ENCODE measurements around the gene ATP13A5.

The ATP13A5 gene, protein sequence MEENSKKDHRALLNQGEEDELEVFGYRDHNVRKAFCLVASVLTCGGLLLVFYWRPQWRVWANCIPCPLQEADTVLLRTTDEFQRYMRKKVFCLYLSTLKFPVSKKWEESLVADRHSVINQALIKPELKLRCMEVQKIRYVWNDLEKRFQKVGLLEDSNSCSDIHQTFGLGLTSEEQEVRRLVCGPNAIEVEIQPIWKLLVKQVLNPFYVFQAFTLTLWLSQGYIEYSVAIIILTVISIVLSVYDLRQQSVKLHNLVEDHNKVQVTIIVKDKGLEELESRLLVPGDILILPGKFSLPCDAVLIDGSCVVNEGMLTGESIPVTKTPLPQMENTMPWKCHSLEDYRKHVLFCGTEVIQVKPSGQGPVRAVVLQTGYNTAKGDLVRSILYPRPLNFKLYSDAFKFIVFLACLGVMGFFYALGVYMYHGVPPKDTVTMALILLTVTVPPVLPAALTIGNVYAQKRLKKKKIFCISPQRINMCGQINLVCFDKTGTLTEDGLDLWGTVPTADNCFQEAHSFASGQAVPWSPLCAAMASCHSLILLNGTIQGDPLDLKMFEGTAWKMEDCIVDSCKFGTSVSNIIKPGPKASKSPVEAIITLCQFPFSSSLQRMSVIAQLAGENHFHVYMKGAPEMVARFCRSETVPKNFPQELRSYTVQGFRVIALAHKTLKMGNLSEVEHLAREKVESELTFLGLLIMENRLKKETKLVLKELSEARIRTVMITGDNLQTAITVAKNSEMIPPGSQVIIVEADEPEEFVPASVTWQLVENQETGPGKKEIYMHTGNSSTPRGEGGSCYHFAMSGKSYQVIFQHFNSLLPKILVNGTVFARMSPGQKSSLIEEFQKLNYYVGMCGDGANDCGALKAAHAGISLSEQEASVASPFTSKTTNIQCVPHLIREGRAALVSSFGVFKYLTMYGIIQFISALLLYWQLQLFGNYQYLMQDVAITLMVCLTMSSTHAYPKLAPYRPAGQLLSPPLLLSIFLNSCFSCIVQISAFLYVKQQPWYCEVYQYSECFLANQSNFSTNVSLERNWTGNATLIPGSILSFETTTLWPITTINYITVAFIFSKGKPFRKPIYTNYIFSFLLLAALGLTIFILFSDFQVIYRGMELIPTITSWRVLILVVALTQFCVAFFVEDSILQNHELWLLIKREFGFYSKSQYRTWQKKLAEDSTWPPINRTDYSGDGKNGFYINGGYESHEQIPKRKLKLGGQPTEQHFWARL

DNA sequence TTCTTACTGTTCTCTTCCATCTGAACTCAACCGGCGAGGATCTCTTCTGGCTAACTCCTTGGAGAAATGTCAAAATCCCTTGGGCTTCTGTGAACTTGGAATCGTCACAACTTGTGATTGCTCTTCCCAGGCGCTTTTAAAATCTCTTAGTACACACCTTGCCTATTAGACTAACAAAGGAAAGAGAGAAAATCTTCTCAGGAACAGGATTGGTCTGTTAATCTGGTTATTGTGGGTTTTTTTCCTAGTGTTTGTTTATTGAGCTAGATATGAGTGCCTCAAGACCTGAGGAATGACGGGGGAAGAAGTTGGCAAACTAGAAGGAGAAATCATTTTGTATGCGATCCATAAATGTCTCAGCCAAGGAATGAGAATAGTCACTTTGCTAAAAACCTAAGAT is at the start of gene ATP13A5:
ATP13A5 (minus strand) TSS at position 48 of the 400 bp plus-strand sequence; CDS start at position 20, 28 bp downstream.
- Mint-ChIP-seq H3K27me3 (peaks cover 11% of the 10 kb centered on the region), H3K4me1 (no peaks in the 10 kb centered on the region), H3K4me3 (no peak within 1 kb of the TSS), H3K27ac (no peak within 1 kb of the TSS), H3K36me3 (no peaks in the 10 kb centered on the region), H3K9me3 (no peaks in the 10 kb centered on the region)

DNA sequence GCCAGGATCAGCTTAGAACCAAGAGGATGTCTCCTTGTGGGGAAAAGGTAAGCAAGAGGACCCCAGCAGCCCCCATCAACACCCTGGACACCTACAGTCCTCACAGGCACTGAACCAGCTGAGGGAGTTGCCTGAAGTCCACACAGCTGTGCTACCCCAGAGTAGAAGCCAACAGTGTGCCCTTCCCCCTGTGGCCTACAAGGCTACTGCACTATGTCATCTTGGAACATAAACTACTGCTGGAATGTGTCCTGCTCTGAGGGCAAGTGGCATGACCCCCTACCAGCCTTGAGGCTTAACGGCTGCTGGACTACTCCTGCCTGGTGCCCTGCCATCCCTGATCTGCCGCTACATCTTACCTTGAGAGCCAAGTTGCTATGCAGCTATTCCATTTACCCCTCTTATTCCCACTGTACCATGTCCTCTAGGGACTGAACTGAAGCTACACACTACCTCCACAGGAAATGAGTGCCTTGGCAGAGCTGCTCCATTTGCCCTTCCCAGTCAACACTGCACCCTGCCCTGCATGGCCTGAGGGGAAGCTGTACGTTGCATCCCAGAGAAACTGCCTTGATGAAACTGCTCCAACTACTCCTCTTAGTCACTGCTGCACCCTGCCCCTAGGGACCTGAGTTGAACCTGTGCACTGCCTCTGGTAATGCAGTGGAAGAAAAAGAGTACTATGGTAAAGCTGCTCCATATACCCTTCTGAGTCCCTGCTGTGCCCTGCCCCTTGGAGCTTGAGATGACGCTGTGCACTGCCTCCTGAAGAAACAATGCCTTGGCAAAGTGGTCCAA is 40.2 kb upstream of the ATP13A5 start:
- Mint-ChIP-seq H3K4me1 (no peaks in the 10 kb centered on the region), H3K27me3 (no peaks in the 10 kb centered on the region), H3K4me3 (no peak overlapping the region), H3K36me3 (peaks cover 31% of the 10 kb centered on the region), H3K9me3 (peaks cover 53% of the 10 kb centered on the region), H3K27ac (no peak overlapping the region)

DNA sequence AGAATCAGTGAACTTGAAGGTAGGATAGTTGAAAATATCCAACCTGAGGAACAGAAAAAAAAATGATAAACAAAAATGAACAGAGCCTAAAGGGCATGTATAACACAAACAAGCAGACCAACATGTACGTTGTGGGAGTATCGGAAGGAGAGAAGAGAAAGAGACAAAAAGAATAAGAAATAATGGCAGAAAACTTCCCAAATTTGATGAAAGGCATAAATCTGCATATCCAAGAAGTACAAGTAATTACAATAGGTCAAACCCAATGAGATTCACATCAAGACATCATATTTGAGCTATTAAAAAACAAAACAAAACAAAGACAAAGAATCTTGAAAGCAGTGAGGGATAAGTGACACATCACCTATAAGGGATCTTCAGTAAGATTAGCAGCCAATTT is 38.1 kb upstream of the ATP13A5 start:
- Mint-ChIP-seq H3K4me3 (no peak overlapping the region), H3K4me1 (no peaks in the 10 kb centered on the region), H3K27me3 (no peaks in the 10 kb centered on the region), H3K36me3 (peaks cover 29% of the 10 kb centered on the region), H3K9me3 (peaks cover 41% of the 10 kb centered on the region), H3K27ac (no peak overlapping the region)

DNA sequence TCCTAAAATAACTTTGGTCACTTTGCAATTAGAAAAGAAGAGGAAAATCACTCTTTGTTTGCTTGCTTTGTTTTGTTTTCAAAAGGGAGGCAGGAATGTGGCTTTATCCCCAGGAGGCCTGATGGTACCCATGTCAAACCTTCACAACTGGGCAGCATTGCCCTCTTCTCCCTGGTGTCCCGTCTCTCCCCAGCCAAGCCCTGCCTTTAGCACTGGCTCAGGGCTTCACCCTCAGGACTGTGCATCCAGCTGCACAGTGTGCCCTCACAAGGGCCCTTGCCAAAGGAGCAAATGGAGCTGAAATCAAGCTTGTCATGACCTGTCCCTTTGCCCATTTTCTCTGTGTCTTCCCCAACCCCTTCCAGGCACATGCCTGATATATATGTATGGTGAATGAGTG is 29.1 kb upstream of the ATP13A5 start:
- no peaks in the 10 kb centered on the region for H3K9me3 Mint-ChIP-seq
- no peak overlapping the region for H3K27ac Mint-ChIP-seq
- no peak overlapping the region for H3K4me3 Mint-ChIP-seq
- H3K27me3 Mint-ChIP-seq, result no peaks in the 10 kb centered on the region
- no peaks in the 10 kb centered on the region for H3K36me3 Mint-ChIP-seq
- H3K4me1 Mint-ChIP-seq, result no peaks in the 10 kb centered on the region

DNA sequence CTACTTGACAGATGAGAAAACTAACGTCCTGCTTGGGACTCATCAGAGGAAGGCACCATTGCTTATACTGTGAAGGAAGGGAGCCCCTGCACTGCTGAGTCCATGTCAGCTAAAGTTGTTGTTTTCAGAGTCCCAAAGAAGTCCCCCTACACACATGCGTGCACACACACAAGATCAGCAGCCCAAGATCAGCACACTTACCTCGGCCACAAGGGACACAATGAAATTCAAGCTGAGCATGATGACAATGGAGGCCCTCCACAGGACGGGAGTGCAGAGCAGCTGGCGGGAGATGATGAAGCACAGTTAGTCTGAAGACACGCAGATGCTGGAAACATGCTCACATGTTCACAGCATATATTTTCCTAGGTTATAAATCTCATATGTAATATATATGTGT is 28.6 kb upstream of the ATP13A5 start:
- Mint-ChIP-seq H3K4me3 (no peak overlapping the region), H3K27ac (no peak overlapping the region), H3K27me3 (no peaks in the 10 kb centered on the region), H3K9me3 (no peaks in the 10 kb centered on the region), H3K4me1 (no peaks in the 10 kb centered on the region), H3K36me3 (no peaks in the 10 kb centered on the region)

DNA sequence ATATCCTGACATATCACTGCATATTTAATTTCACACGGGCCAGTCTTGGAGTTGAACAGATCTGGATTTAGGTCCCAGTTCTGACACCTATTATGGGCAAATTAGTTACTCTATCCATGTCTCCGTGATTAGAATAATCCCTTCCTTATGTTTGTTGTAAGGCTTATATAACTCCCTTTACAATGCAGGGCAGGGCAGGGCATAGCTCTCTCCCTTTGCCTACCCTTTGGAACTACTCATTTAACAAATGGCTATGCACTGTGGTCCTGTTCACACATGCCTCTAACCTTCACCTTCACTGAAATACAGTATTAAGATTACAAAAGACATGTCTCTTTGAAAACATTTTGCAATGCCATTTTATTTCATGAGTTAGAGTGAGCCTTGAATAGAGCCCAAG is 24.8 kb upstream of the ATP13A5 start:
- Mint-ChIP-seq H3K27ac (no peak overlapping the region), H3K4me1 (no peaks in the 10 kb centered on the region), H3K9me3 (no peaks in the 10 kb centered on the region), H3K4me3 (no peak overlapping the region), H3K36me3 (no peaks in the 10 kb centered on the region), H3K27me3 (no peaks in the 10 kb centered on the region)

DNA sequence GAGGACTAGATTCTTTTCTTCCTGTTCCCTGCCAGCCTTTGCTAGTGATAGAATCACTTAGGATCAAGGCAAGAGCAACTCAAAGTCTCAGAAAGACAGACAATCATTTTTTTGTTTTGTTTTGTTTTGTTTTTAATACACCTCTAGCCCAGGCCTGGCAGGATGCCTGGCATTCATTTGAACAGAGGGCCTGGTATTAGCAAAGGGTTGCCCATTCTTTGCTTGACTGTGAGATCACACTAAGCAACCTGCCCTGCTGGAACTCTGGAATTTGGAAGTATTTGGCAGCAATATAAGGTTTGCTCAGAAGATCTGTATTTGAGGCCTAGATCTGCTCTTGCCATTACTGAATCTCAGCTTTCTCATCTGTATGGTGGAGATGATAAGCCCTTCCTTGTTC is 21.8 kb upstream of the ATP13A5 start:
- Mint-ChIP-seq H3K36me3 (no peaks in the 10 kb centered on the region), H3K27ac (no peak overlapping the region), H3K27me3 (no peaks in the 10 kb centered on the region), H3K4me3 (no peak overlapping the region), H3K9me3 (no peaks in the 10 kb centered on the region), H3K4me1 (no peaks in the 10 kb centered on the region)

DNA sequence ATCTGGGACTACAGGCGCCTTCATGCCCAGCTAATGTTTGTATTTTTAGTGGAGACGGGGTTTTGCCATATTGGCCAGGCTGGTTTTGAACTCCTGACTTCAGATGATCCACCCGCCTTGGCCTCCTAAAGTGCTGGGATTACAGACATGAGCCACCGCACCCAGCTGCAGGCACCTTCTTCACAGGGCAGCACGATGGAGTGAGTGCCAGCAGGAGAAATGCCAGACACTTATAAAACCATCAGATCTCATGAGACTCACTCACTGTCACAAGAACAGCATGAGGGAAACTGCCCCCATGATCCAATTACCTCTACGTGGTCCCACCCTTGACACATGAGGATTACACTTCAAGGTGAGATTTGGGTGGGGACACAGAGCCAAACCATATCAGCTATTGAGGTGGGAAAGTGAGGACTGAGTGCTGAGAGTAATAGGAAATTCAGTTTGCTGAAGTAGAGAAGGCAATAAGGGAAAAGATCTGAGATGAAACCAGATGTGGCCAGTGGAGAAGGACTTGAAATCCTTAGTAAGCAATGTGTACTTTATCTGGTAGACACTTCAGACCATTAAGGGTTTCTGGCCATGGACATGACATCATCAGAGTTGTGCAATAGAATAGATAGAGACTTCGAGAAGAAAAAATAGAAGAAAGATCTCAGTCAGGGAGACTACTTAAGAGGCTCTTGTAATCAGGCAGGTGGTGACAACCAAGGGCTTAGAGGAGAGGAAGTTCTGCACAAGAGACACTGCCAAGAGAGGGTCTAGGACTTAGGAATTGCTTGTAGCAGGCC is 18.1 kb upstream of the ATP13A5 start:
- Mint-ChIP-seq H3K27me3 (peaks cover 2% of the 10 kb centered on the region), H3K4me1 (no peaks in the 10 kb centered on the region), H3K27ac (no peak overlapping the region), H3K36me3 (no peaks in the 10 kb centered on the region), H3K4me3 (no peak overlapping the region), H3K9me3 (no peaks in the 10 kb centered on the region)

DNA sequence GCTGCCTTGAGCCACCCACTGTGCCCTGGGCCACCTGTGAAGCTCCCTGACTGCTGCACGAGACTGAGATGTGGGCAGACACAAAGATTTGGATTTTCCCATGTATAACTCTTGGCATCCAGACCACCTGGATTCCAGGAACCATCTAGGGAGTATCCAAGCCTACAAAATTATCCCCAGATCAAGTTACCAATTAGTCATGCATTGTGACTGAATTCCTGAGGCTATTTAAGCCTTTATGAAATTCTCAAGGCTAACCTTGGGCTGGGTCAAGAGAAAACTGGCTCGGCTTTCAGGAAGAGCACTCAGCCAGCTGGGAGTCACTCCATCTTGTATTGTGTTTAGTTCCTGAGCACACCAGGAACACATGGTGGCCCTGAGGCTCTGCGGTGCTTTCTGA is 13.3 kb upstream of the ATP13A5 start:
- Mint-ChIP-seq H3K36me3 (no peaks in the 10 kb centered on the region), H3K27me3 (peaks cover 8% of the 10 kb centered on the region)

DNA sequence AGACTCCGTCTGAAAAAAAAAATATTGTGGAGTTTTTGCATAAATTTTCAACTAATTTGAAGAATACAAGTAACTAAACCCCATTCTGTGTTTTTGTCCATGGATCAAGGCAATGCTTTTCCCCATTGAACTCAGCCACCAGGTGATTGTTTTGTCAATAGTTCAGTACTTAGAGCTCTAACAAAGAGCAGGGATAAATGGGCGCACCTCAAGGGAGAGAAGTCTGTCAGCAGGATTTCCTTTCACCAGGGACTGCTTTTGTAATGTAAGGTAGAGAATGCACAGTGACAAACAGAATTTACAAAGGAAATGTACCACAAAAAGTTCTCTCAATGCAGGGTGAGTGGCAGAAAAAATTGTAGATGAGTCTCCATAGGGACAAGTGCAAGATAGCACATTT is 10.8 kb upstream of the ATP13A5 start:
- H3K36me3 Mint-ChIP-seq, result no peaks in the 10 kb centered on the region
- peaks cover 5% of the 10 kb centered on the region for H3K27me3 Mint-ChIP-seq
- no peaks in the 10 kb centered on the region for H3K4me1 Mint-ChIP-seq
- no peaks in the 10 kb centered on the region for H3K9me3 Mint-ChIP-seq
- no peak overlapping the region for H3K27ac Mint-ChIP-seq
- H3K4me3 Mint-ChIP-seq, result no peak overlapping the region

More for the DNA sequence above, 13.3 kb upstream of the ATP13A5 start:
- no peak overlapping the region for H3K4me3 Mint-ChIP-seq
- no peaks in the 10 kb centered on the region for H3K9me3 Mint-ChIP-seq
- no peak overlapping the region for H3K27ac Mint-ChIP-seq
- no peaks in the 10 kb centered on the region for H3K4me1 Mint-ChIP-seq

DNA sequence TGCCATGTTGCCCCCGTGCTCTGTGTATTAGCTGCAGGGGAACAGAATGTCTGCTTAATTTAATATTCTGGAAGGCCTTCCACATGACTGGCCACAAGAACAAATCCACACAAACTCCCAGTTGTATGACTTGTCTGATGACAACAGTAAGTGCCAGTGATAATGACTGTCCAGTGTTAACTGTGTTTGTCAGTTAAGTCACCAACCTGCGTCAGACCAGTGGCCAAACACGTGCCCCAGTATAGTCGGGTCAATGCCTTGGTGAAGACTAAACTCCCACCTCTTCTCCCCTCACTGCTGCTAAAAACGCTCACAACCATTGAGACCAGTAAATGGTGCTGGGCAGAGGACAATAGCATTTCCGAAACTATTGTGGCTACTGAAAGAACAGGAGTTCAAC is 9.8 kb upstream of the ATP13A5 start:
- Mint-ChIP-seq H3K27me3 (peaks cover 8% of the 10 kb centered on the region), H3K4me3 (no peak overlapping the region), H3K27ac (no peak overlapping the region), H3K36me3 (no peaks in the 10 kb centered on the region), H3K9me3 (no peaks in the 10 kb centered on the region), H3K4me1 (no peaks in the 10 kb centered on the region)

DNA sequence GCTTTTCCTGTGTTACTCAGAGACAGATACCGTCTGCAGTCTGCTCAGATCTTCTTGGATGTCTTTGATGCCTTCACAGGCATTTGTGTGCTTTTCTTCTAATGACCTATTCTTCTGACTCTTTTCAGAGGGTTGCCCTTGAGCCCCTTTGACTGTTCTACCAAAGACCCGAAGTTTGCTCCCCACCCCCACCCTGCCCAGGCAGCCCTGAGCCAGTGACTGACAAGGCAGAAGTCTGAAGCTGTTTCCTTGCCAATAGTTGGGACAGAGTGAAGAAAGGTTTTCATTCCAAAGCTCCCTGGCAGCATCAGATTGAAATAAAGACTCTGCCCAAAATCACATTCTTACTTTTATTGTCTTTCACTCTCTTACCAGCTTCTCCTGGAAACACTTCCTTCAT is 9.0 kb upstream of the ATP13A5 start:
- Mint-ChIP-seq H3K4me1 (no peaks in the 10 kb centered on the region), H3K27ac (no peak overlapping the region), H3K27me3 (peaks cover 9% of the 10 kb centered on the region), H3K9me3 (no peaks in the 10 kb centered on the region), H3K4me3 (no peak overlapping the region), H3K36me3 (no peaks in the 10 kb centered on the region)

DNA sequence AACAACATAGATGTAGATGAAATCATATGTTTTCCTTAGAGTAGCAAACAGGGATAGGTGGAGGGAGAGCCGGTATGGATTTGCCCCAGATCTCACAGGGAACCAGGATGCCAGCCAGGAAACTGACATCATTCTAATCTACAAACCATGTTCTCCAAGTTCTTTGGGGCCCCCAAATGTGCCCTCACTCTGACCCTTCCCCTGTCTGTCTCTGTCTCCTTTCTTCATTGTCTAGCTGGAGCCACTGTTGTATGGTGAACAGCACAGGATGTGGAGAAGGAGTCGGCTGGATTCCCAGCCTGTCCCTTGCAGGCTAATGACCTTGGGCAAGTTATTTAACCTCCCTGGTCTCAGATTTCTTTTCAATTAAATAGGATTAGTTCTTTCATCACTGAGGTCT is 962 bp downstream of the ATP13A5 start:
- H3K4me1 Mint-ChIP-seq, result no peaks in the 10 kb centered on the region
- H3K36me3 Mint-ChIP-seq, result no peaks in the 10 kb centered on the region
- no peak overlapping the region for H3K4me3 Mint-ChIP-seq
- no peak overlapping the region for H3K27ac Mint-ChIP-seq
- peaks cover 14% of the 10 kb centered on the region for H3K27me3 Mint-ChIP-seq
- no peaks in the 10 kb centered on the region for H3K9me3 Mint-ChIP-seq

DNA sequence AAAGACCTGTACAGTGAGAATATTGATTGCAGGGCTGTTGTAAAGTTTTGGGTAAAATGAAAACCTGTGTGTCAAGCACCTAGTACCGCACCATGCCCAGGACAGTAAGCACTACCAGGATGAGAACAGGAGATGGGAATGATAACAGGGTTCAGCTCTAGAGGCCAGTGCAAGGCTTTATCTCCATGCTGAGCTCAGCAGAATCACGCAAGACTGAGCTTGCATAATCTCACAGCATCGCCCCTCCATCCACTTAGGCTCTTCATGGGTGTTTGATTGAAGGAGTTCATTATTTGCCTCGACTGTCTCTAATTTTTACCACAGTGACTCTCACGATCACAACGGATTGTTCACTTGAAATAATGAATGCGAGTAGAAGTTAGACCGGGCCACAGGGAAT is 2.9 kb downstream of the ATP13A5 start:
- Mint-ChIP-seq H3K27ac (no peak overlapping the region), H3K27me3 (peaks cover 16% of the 10 kb centered on the region), H3K36me3 (no peaks in the 10 kb centered on the region), H3K4me1 (no peaks in the 10 kb centered on the region), H3K4me3 (no peak overlapping the region), H3K9me3 (no peaks in the 10 kb centered on the region)

Measured in activated naive CD4-positive, alpha-beta T cell treated with anti-CD3 and anti-CD28 coated beads, Interleukin-2, amount 50 U/mL, for 24 hours (primary cell).